AG04450 (cell line): ENCODE results near the gene MAPK8IP2. TPM values are rescaled to one million over a fixed set of nuclear protein-coding genes. Genes with fewer than 3 reads are reported as not detected.

Source experiments
- CTCF ChIA-PET: fragments of 300-600, 350-600 bp; formaldehyde crosslinking; extraction: SDS; loops from one replicate; lab custom pipeline; 2022; ENCODE audit warnings: antibody characterized with exemption, inconsistent platforms; lab: Charles Lee
- POLR2A ChIA-PET: fragments of 350-600 bp; formaldehyde crosslinking; extraction: SDS; loops from one replicate; lab custom pipeline; 2021; ENCODE audit warnings: antibody characterized with exemption, inconsistent platforms; lab: Yijun Ruan, JAX
- DNase-seq: peaks from one replicate; pipeline ENCODE4 v3.0.0-alpha.2; 2011; ENCODE audit warnings: low read depth, low spot score
- H3K27ac ChIP-seq: one replicate; pipeline ENCODE4 v1.5.1; 2012; ENCODE audit warnings: low read depth, low read length, control low read depth
- H3K27me3 ChIP-seq: one replicate; pipeline ENCODE4 v1.6.0; 2012; ENCODE audit warnings: low read length; ENCODE audit not compliant: control insufficient read depth, insufficient read depth
- H3K4me3 ChIP-seq: 2 replicates; pipeline ENCODE4 v1.5.1; 2011; ENCODE audit warnings: mild to moderate bottlenecking, low read depth, low read length, control low read depth
- H3K9me3 ChIP-seq: 2 replicates; pipeline ENCODE4 v1.5.1; 2012; ENCODE audit warnings: low read length; ENCODE audit not compliant: control insufficient read depth, insufficient read depth
- CTCF ChIP-seq: IDR thresholded peaks from 2 replicates; pipeline ENCODE4 v1.5.1; 2011; ENCODE audit warnings: low read depth, low read length, control low read depth, inconsistent platforms
- polyA plus RNA-seq: library from polyadenylated mRNA; depleted of rRNA; stranded (reverse); fragments of >200 nt; gene quantifications from 2 replicates; pipeline ENCODE4 v1.2.3, GENCODE V29; 2011

The MAPK8IP2 gene
- polyA plus RNA-seq, 1 experiment, result 0.16 TPM

GRCh38 chr22:50581950-50582492 is 18.6 kb upstream of the MAPK8IP2 start:
- Histone ChIP-seq H3K9me3 (no peaks in the 10 kb centered on the region), H3K27me3 (peaks cover 5% of the 10 kb centered on the region), H3K27ac (peak overlapping the region; percentile 84), H3K4me3 (peak overlapping the region; percentile 83)
- no peak for TF ChIP-seq CTCF
- no peak for DNase-seq
- POLR2A ChIA-PET, result interaction anchor here (0.7 to 1.6 kb wide), 3 partner anchors 26 to 74 kb away, joined by 3 to 11 read pairs (median 5); partner anchors contain the start of genes LMF2 and NCAPH2
- CTCF ChIA-PET, result interaction anchor here (1.2 kb wide), 1 partner anchor 39 kb away, joined by 4 read pairs; no protein-coding TSS in a partner anchor

- Histone ChIP-seq H3K27me3 (peaks cover 8% of the 10 kb centered on the region), H3K9me3 (no peaks in the 10 kb centered on the region), H3K4me3 (peak within 1 kb of the TSS; percentile 83), H3K27ac (peak within 1 kb of the TSS; percentile 84)
- DNase-seq, result peak; percentile 89
- TF ChIP-seq CTCF, result no peak
- ChIA-PET POLR2A (interaction anchor here (0.6 to 1.6 kb wide), 4 partner anchors 18 to 75 kb away, joined by 3 to 11 read pairs (median 4); partner anchors contain the start of genes LMF2 and NCAPH2), CTCF (interaction anchor here (1.2 kb wide), 1 partner anchor 38 kb away, joined by 4 read pairs; no protein-coding TSS in a partner anchor)
Observed at GRCh38 chr22:50582493-50583293, 17.9 kb upstream of the MAPK8IP2 start, which contains the start of gene CHKB. TSS of gene CHKB (minus strand) at chr22:50582849. CDS start at chr22:50582781, 68 bp downstream.

- CTCF ChIA-PET, result no interaction called here
- no peak for DNase-seq
- Histone ChIP-seq H3K27ac (peak overlapping the region; percentile 21), H3K27me3 (peaks cover 6% of the 10 kb centered on the region), H3K4me3 (peak overlapping the region; percentile 79), H3K9me3 (no peaks in the 10 kb centered on the region)
- POLR2A ChIA-PET, result interaction anchor here (0.6 to 1.6 kb wide), 2 partner anchors 19 to 76 kb away, joined by 3 to 11 read pairs; partner anchors contain the start of genes LMF2 and NCAPH2
- no peak for TF ChIP-seq CTCF
Observed at GRCh38 chr22:50583294-50583861, 17.2 kb upstream of the MAPK8IP2 start.

GRCh38 chr22:50584106-50585096 is 16.2 kb upstream of the MAPK8IP2 start:
- CTCF ChIA-PET, result interaction anchor here (0.7 to 1.5 kb wide), 3 partner anchors 21 to 59 kb away, joined by 3 to 8 read pairs (median 3); partner anchors contain the start of genes SCO2 and SYCE3
- H3K4me3 ChIP-seq, result no peak overlapping the region

More at GRCh38 chr22:50584106-50585096, 16.2 kb upstream of the MAPK8IP2 start:
- Histone ChIP-seq H3K27me3 (peaks cover 7% of the 10 kb centered on the region), H3K27ac (no peak overlapping the region), H3K9me3 (no peaks in the 10 kb centered on the region)
- DNase-seq, result no peak
- POLR2A ChIA-PET, result interaction anchor here (0.6 kb wide), 1 partner anchor 14 kb away, joined by 4 read pairs; no protein-coding TSS in a partner anchor
- TF ChIP-seq CTCF, result no peak
